ENCODE measurements around the gene QSOX1.
A peak's percentile ranks its signal among the peaks of the same experiment; 100 is the strongest.

The QSOX1 gene

GRCh38 chr1:180145446-180145845, 9.2 kb upstream of the QSOX1 start:
- no peak for DNase-seq (ENCODE audit: low read depth)

- DNase-seq (ENCODE audit: low read depth) = peak; percentile 52
Measured at GRCh38 chr1:180150982-180151381, 3.7 kb upstream of the QSOX1 start.

GRCh38 chr1:180151508-180151907, 3.2 kb upstream of the QSOX1 start:
- peak; percentile 80 for DNase-seq (ENCODE audit: low read depth)

- DNase-seq (ENCODE audit: low read depth) = no peak
Measured at GRCh38 chr1:180152588-180152987, 2.1 kb upstream of the QSOX1 start.

- DNase-seq (ENCODE audit: low read depth) = no peak
Measured at GRCh38 chr1:180153032-180153431, 1.6 kb upstream of the QSOX1 start.

GRCh38 chr1:180154003-180154324, 705 bp upstream of the QSOX1 start:
- DNase-seq (ENCODE audit: low read depth) = no peak

GRCh38 chr1:180155182-180155682, 563 bp downstream of the QSOX1 start:
- DNase-seq (ENCODE audit: low read depth) = no peak

- no peak for DNase-seq (ENCODE audit: low read depth)
Measured at GRCh38 chr1:180156201-180156600, 1.5 kb downstream of the QSOX1 start.

GRCh38 chr1:180156631-180157091, 2.0 kb downstream of the QSOX1 start:
- peak; percentile 61 for DNase-seq (ENCODE audit: low read depth)

- no peak for DNase-seq (ENCODE audit: low read depth)
Measured at GRCh38 chr1:180157108-180157507, 2.4 kb downstream of the QSOX1 start.

- no peak for DNase-seq (ENCODE audit: low read depth)
Measured at GRCh38 chr1:180157576-180158057, 2.9 kb downstream of the QSOX1 start.

GRCh38 chr1:180158149-180159147, 3.8 kb downstream of the QSOX1 start:
- no peak for DNase-seq (ENCODE audit: low read depth)

- no peak for DNase-seq (ENCODE audit: low read depth)
Measured at GRCh38 chr1:180160357-180160756, 5.7 kb downstream of the QSOX1 start.

GRCh38 chr1:180163041-180163440, 8.4 kb downstream of the QSOX1 start:
- DNase-seq (ENCODE audit: low read depth) = no peak

- DNase-seq (ENCODE audit: low read depth) = no peak
Measured at GRCh38 chr1:180165096-180165495, 10.4 kb downstream of the QSOX1 start.

GRCh38 chr1:180165509-180166435, 11.1 kb downstream of the QSOX1 start:
- no peak for DNase-seq (ENCODE audit: low read depth)

- no peak for DNase-seq (ENCODE audit: low read depth)
Measured at GRCh38 chr1:180166436-180166800, 11.7 kb downstream of the QSOX1 start.

GRCh38 chr1:180167021-180167701, 12.5 kb downstream of the QSOX1 start:
- peak; percentile 85 for DNase-seq (ENCODE audit: low read depth)

GRCh38 chr1:180167721-180168467, 13.2 kb downstream of the QSOX1 start:
- DNase-seq (ENCODE audit: low read depth) = no peak

GRCh38 chr1:180168786-180169639, 14.3 kb downstream of the QSOX1 start:
- no peak for DNase-seq (ENCODE audit: low read depth)

All from fibroblast of gingiva (primary cell).